ENCODE results near the gene TMEM143.

The TMEM143 gene

GRCh38 chr19:48353677-48354076 is 10.1 kb downstream of the TMEM143 start:
- DNase-seq = no peak

GRCh38 chr19:48351341-48351752 is 12.4 kb downstream of the TMEM143 start:
- DNase-seq = peak; percentile 70

- no peak for DNase-seq
Observed at GRCh38 chr19:48350856-48351255, 12.9 kb downstream of the TMEM143 start.

- DNase-seq = no peak
Observed at GRCh38 chr19:48348737-48349136, 15.0 kb downstream of the TMEM143 start.

GRCh38 chr19:48348045-48348444 is 15.7 kb downstream of the TMEM143 start:
- no peak for DNase-seq

GRCh38 chr19:48346191-48346590 is 17.5 kb downstream of the TMEM143 start:
- no peak for DNase-seq

GRCh38 chr19:48344892-48345291 is 18.8 kb downstream of the TMEM143 start:
- DNase-seq = no peak

GRCh38 chr19:48342841-48343540 is 20.7 kb downstream of the TMEM143 start:
- DNase-seq = no peak

- no peak for DNase-seq
Observed at GRCh38 chr19:48342414-48342738, 21.4 kb downstream of the TMEM143 start.

GRCh38 chr19:48341515-48342413 is 22.0 kb downstream of the TMEM143 start:
- no peak for DNase-seq

GRCh38 chr19:48340995-48341394 is 22.7 kb downstream of the TMEM143 start:
- DNase-seq = no peak

- DNase-seq = no peak
Observed at GRCh38 chr19:48338802-48339503, 24.8 kb downstream of the TMEM143 start.

- DNase-seq = no peak
Observed at GRCh38 chr19:48338253-48338755, 25.4 kb downstream of the TMEM143 start.

GRCh38 chr19:48333467-48334384 is 30.0 kb downstream of the TMEM143 start:
- DNase-seq = peak; percentile 92

- peak; percentile 100 for DNase-seq
Observed at GRCh38 chr19:48332662-48333466, 30.9 kb downstream of the TMEM143 start.

GRCh38 chr19:48332351-48332661 is 31.4 kb downstream of the TMEM143 start:
- DNase-seq = no peak

GRCh38 chr19:48330012-48330681 is 33.6 kb downstream of the TMEM143 start:
- peak; percentile 89 for DNase-seq

- DNase-seq = peak; percentile 69
Observed at GRCh38 chr19:48329167-48329891, 34.4 kb downstream of the TMEM143 start.

- peak; percentile 91 for DNase-seq
Observed at GRCh38 chr19:48325265-48325910, 38.4 kb downstream of the TMEM143 start, which contains the start of gene EMP3. Gene EMP3 (plus strand): TSS chr19:48325552. CDS start chr19:48326845, 1,293 bp downstream.
